ENCODE data around the gene ERBB4.
"Not testable (repeated sequence)": the region's sequence is repeated elsewhere in the genome, so short reads cannot be mapped to it uniquely, and the experiment has no call there.

ERBB4 gene

DNA sequence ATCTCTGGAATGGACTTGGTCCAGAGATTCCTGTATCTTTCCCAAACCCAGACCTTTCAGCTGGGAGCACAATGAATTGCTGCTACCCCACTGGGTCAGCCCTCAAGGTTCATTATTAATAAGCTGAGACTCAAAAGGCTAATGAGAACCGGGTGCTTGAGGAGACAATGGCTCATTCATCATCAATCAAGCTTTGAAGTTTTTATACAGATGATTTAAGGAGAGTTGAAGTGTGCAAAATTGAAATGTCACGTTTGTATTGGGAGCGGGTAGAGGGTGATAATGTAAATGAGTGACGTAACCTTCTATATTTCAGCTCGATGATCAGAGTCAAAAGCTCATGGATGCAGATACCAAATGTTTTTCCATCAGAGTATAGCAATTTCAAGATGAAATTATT lies 744.9 kb downstream of the ERBB4 start:
- no peak for FAIRE-seq

DNA sequence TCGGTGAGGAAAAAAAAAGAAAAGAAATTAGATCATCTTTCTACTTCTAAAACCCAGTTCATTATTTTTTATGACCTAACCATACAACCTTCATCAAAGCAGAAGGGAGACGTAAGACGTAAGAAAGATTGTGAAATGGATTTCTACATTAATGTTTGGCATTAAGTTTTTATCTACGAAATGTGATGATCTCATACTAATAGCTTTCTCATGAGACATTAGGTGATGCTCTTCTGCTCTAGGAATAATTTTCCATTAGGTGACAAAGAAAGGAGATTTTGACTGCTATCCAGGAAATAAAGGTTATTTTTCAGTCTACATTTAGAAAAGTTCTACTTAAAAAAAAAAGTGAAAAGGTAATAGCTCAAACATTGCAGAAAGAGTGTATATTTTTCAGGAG lies 748.6 kb downstream of the ERBB4 start:
- FAIRE-seq: no peak

DNA sequence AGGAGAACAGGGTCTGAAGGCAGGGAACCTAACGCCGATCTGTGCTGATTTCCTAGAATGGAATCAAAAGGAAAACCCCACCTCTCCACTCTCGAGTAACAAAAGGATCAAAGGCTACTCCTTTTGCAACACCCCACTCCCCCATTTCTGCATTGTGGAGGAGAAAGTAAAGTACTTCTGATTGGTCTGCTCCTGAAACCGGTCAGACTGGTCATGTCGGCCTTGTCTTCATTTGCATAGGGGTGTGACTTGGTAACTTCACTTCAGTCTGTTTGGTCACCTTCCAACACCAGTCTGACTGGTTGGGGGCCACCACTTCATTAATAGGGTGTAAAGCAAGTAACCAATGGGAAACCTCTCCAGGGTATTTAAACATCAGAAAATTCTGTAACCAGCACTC lies 771.9 kb downstream of the ERBB4 start:
- peak; percentile 43 for FAIRE-seq

DNA sequence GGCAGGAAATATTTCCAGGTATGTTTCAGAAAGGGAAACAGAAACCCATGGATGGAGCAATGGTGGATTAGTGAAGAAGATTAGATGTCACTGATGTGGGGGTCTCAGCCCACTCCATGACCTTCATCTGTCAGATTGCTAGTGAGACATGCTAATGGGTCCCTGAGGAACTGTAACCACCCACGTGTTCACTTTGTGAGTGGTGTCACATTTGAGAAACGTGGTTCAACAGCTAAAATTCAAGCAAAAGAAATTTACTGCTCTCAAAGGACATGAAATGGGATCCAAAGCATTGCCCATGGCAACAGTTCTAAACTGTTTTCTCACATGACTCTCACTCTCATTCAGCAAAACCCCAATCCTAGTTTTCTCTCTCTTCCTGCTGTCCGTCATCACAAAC lies 776.1 kb downstream of the ERBB4 start:
- FAIRE-seq: no peak

DNA sequence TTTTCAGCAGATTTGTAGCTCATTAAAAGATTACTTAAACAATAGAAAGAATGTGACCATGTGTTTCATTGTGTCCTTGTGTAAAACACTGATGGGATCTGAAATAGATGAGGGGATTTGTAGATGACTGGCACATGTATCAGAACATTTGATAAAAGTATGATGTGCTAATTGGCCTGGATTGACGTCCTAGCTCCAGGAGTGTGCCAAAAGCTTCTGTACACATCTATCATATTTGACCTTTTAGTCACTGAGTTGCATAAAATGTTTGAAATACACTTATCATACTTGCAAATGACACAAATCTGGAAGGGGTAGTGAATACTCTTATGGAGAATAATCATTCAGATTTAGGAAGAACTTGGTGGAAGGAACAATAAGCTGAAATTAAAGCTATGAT lies 778.5 kb downstream of the ERBB4 start:
- no peak for FAIRE-seq

DNA sequence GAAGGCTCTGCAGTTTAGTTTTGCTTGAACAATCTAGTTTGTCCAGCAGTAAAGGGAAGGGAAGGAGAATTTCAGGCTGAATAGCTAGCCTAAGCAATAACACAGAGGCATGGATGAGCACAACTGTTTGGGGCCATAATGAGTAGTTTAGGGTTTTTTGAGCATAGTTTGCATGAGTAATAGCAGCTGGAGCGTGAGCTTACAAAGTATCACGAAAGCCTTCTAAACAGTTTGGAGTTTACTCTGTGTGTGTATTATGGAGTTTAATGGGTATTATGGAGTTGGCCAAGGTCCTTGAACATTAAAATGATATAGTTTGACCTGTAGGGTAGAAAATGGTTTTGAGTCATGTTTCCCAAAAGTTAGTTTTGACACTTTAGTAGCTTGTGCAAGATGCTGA lies 782.3 kb downstream of the ERBB4 start:
- no peak for FAIRE-seq

DNA sequence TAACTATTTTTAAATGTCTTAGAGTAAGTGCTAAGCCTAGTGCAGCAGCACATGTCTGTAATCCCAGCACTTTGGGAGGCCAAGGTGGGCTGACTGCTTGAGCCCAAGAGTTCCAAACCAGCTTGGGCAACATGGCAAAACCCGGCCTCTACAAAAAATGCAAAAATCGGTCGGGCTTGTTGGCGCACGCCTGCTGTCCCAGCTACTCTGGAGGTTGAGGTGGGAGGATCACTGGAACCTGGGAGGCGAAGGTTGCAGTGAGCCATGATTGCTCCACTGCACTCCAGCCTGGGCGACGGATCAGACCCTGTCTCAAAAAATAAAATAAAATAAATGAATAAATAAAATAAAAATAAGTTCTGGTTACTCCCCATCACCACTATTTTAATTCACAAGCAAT lies 783.4 kb downstream of the ERBB4 start:
- FAIRE-seq: no peak

DNA sequence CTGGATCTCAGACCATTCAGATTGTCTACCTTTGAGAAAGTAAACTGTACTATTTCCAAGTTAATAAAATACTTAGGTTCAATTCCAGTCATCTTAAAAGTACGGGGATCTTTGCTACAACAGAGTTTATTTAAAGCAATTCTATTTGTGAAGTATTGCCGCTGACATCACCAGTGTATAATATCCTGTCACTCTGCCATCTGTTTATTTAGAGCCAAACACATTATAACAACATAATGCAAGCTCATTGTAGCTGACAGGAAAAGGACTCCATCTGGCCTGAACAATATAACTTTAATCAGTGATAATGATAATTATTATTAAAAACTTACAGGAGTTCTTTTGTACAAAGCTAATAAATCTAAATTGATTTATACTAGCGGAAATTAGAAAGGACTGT lies 786.8 kb downstream of the ERBB4 start:
- FAIRE-seq: no peak

DNA sequence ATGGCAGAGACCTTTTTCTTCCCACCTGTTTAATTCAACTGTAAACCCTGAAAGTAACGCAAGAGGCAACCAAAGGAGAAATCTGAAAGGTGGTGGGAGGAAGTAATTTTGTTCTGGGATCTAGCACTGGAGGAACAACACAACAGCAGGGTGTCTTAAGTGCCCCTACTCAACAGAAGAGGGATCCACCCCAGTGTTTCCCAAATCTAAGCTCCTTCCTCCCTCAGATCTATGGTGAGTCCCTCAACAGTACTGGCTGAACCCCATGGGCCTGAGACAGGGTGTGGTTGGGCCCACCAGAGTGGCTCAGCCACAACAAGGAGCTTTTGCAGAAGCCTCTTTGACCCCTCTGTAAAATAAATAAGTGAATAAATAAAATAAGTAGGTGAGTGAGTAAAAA lies 790.3 kb downstream of the ERBB4 start:
- FAIRE-seq: no peak

DNA sequence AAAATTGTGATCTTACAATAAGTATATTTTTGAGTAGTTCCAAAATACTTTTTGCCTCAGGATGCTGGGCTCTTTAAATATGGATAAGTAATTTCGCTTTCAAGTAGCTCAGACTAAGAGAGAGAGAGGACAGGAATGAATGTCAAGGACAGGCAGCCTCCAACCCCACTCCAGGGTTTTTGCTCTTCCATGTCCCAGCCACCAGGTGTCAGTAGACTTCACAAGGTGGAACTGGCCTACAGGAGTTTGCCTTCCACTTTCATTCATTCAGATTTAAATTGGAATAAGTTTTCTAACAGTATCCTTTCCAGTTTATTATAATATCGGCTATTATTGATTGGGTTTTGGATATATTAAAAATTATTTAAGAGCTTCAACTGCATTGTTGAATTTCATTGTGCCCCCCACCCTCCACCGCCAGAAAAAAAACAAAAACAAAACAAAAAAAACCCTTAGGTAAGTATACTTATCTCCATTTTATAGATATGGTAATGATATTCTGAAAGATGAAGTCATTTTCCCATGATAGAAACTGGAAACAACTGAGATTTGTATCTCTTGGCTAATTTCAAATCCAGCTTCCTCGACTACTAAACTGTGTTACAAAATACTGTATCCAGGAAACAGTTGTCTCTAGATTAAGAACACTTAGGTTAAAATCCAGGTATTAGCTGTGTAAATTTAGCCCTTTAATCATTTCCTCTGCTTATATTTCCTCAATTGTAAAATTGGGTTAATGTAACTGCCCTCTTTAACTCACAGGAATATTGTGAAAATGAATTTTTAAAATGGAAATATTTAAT lies 793.1 kb downstream of the ERBB4 start:
- FAIRE-seq: peak; percentile 71

DNA sequence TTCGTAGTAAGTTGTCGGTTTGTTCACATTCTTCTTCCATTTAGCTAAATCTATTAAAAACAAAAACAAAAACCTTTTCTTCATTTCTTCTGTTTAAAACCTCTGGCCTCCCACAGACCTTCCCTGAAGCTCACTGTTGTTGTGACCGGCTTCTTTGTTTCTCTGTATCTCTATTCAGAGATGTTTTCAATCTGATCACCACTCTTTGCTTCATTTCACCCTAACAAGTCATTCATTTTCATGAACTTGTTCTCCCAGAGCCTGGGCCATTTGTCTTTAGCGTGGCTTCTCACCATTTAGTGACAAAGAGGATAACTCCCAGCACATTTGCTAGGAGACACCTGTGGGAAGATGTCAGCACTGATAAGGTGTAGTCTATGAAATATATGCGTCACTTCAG lies 794.2 kb downstream of the ERBB4 start:
- no peak for FAIRE-seq

DNA sequence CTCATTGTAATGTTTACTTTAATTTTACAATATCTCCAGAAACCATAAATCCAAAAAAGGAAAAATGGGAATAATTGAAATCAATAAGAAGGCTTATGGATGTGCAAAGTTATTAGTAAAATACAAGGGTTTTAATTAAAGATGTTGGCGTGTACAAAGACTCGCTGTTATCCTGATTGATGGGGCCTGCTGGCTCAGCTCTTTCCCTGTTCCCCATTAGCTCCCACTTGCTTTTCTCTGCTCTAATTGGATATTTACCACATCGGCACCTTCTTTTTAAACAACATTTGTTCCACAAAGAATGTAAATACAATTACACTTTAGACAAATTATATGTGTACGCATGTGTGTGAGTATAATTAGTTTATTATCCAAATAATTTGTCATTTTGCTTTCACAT lies 796.6 kb downstream of the ERBB4 start:
- no peak for FAIRE-seq

DNA sequence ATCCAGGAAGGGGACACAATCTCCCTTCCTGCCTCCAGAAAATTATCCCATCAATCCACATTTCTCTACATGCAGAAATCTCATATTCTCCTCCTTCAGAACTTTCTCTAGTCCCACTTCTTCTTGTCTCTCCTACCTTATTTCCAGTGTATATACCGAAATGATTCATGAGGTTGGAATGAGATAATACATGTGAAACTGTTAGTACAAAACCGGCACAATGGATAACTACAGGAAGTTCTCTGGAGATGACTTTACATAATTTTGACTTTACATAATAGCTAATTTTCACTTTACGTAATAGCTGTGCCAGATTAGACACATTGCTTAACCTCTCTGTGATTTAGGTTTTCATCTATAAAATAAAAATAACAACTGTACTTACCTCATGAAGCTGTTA lies 801.3 kb downstream of the ERBB4 start:
- FAIRE-seq: no peak

DNA sequence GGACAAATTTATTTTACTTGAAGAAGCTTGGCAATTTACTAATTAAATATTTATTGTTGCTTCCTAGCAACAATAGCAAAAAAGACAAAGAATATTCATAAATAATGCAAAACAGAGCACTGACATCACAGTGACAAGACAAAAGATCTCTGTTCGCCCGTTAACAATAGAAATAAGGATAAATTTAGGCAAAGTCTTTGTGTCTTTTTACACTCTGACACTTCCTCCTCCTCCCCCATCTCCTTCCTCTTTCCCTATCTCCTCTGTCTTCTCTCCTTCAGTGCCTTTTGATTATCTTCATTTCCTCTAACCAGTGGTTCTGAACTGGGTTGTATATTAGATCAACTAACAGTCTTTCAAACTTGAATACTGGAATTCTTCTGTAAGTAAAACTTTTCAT lies 808.4 kb downstream of the ERBB4 start:
- FAIRE-seq: no peak

DNA sequence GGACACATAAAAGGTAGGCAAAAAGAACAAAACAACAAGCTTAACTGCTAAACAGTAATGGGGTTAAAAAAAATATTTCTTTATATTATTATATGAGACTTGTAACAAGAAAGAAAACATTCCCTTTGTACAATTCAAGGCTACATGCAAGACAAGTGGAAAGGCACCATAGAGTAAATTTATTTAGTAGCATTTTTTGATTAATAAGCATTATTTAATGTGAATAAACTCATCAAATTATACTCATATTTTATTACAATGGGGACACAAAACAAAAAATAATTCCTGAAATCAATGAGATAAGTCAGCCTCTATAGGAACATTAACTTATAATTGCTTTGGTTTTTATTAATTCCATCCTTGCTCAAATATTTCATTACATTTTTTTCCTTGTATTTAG lies 809.2 kb downstream of the ERBB4 start:
- no peak for FAIRE-seq

DNA sequence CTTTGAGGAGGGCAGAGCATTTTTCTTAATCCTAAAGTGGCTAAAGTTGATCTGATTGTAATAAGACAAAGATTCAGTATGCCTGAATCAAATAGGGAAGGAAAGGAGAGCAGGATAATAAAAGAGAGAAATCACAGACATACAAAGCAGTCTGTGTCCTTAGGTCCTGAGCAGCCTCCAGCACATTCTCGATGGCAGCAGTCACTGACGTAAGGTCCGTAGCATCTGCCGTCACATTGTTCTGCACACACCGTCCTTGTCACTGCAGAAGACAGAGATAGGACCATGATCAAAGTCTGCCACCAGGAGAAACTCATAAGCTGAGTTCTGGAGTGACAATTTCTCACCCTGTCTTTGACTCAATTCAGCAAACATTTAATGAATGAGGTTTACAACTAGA lies 813.7 kb downstream of the ERBB4 start:
- no peak for FAIRE-seq

DNA sequence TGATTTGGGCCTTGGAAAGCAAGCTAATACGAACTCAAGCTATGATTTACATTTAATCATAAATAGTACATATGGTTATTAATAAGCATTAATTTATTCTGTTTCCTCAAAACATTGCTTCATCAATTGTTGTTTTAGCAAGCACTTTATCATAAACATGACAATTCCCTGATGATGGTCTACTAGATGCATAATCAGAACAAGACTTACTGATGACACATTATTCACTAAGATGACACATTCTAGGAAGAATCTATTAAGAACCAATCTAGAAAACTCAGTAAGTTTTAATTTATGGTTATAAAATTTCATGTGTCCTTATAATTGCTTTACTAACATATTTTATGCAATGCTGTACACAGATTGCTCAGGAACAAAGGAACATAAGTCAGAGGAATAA lies 815.2 kb downstream of the ERBB4 start:
- FAIRE-seq: no peak

DNA sequence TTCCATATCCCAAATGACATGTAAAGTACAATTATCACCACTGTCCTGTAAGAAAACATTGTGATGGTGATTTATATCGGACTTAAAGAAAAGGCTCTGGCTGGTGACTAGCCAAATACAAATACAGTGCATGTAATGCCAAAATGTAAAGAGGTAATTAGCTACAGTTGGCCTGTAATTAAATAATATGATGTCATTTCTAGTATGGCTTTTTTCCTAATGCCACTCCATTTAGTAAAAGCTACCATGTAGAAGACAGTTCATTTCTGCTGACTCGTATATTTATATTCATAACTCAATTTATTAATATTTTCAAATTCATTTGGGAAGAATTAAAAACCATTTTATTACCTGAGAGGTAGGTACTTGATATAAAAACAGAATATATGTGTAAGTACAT lies 815.7 kb downstream of the ERBB4 start:
- no peak for FAIRE-seq

DNA sequence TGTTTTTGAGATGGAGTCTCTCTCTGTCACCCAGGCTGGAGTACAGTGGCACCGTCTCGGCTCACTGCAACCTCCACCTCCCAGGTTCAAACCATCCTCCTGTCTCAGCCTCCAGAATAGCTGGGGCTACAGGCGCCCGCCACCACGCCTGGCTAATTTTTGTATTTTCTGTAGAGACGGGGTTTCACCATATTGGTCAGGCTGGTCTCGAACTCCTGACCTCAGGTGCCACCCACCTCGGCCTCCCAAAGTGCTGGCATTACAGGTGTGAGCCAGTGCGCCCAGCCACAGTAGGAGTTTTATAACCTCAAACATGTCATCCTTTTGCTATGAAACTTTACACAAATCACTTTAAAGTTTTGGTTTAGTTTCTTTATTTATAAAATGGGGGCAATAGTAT lies 816.7 kb downstream of the ERBB4 start:
- FAIRE-seq: not testable (repeated sequence)

DNA sequence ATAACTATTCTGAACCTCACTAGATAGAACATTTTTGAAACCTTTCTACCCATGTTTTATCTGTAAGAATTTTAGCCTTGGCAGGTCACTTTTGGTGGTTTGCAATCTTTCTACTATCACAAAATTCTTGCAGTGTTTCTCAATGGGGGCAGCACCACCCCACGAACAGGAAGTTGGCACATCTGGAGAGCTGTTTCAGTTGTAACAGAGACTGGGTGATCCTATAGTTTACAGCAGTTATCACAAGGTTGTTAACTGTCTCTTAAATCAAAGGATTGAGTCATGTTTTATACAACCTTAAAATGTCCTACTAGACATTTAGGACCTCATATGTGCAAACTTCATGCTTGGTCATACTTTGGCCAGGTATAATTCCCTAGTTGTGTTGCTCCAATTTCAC lies 829.2 kb downstream of the ERBB4 start:
- FAIRE-seq: no peak

DNA sequence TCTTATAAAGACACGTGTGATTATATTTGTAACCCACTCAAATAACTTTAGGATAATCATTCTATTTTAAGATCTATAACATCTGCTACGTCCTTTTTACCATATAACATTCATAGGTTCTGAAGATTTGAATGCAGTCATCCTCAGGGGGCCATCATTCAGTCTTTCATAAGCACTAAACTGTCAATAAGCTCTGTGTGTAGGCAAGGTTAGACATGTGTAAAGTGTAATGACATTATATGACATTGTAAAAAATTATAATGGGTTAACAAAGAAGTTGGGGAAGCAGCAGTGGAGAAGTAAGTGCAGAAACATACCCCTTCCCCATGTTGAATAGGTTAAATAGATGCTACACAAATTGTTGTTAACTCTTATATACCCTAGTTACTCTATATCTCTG lies 845.9 kb downstream of the ERBB4 start:
- FAIRE-seq: no peak

DNA sequence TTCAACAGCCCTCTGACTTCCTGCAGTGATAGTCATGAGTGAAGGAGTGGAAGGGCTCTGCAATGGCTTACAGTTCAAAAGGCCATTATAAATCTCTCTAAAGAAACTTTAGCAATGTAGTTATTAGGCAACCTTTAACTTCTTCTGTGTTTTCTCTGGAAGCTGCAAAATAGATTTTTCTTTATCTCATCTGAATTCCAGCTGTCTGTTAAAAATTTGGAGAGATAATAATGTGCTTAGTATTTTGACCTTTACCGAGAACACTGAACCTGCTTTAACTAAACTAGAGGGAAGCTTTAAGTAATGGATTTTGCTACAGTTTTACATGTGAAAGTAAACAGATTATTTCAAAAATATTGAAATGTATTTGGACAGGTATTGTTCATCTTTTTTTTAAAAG lies 847.9 kb downstream of the ERBB4 start:
- no peak for FAIRE-seq

DNA sequence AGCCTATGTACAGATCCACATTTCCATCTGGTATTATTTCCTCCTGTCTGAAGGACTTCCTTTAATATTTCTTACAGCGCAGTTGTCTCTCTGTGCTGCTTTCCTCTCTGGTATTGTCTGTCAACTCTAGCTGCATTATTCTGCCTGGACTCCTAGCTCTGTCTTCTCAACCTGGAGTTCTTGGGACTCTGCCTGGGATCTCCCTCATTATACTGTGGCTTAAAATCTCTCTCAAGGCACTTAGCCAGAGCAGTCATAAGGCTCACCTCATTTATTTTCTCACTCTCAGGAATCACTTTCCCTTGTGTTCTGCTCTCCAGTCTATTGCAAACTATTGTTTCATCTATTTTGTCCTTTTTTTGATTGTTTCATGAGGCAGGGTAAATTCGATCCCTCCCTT lies 850.4 kb downstream of the ERBB4 start:
- no peak for FAIRE-seq

DNA sequence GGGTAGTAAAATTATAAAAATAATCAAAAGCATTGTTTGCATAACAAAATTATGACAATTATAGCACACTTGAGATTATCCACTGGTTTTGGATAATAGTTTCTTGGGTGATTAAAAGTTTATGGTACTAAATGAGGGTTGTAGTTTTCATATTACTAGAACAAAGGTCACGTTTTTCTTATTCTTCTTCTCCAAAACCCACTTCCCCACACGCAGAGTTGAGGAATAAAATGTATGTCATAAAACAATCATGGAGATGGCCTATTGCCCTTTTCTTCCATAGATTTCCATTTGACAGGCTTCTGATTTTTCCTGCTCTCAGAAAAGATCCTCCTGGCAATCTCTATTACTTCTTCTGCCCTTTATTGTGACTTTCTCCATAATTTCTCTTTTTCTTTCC lies 863.9 kb downstream of the ERBB4 start:
- no peak for FAIRE-seq

DNA sequence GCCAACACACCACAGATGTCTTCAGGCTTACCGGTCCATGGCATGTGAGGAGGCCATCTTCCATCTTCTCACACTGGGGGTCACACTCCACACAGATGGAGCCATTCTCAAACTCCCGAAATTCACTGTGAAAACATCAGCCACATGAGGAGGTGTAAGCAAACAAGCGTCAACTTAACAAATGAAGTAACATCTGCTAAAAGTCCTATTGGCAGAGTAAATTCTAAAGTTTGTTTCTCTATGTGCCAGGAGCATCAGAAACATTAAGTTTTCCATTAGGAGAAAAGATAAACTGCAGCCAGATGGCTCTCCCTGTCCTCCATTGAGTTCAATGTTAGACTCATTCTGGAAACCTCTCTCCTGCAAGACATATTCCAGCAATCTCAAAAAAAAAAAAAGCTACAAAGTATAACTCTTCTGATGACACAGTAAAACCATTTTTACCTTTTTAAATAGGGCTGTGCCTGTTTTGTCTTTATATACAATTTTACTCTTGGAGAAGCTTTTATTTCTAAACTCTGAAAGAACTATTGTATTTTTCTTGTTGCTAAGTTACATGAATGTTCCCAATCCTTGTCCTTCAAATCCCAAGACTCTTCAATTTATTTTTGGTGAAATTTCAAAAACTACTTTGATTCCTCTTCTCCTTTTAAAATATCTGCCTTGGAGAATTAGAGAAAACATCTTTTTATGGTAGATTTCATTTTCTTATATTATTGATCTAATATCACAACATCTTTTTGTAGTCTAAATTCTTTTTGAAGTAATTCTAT lies 865.3 kb downstream of the ERBB4 start:
- no peak for FAIRE-seq

Measured in endometrium (tissue), 2 donors.